ENCODE results near the gene ATAD3C.
A peak's percentile ranks its signal among the peaks of the same experiment; 100 is the strongest.
"Not testable (repeated sequence)": the region's sequence is repeated elsewhere in the genome, so short reads cannot be mapped to it uniquely, and the experiment has no call there.

The ATAD3C gene

DNA sequence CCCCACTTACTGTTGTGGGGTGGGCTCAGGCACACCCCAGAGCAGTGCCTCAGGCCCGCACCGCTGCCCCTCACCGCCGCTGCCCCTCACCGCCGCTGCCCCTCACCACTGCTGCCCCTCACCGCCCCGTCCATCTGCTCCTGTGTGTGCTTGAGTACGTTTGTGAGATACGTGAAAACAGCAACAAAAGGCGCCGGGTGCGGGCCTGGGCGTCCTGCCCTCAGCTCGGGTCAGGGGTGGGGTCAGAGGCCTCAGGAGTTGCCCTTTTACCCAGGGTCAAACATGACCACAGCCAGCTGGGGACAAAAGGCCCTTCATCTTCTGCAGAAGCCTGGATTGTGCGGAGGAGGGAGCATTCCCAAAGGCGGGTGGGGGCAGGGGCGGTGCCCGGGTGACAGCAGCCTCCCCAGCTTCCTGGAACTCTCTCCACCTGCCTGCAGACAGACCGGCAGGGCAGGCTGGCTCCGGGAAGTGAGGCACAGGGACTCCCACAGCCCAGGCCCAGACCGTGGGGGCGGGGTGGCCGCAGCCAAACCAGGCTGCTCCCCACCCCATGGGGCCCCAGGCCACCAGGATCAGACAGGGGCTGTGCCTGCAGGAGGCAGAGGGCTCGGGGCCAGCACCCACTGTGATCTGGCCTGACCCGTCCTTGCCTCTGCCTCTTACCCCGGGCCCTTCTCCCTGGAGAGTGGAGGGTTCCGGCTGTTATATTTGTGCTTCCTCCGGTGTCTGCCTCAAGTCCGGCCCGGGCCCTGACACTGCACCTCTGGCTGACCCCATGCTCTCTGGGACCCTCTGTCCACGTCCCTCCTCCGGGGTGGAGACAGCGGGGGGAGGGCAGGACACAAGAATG, 16.3 kb upstream of the ATAD3C start:
- DNase-seq = no peak

DNA sequence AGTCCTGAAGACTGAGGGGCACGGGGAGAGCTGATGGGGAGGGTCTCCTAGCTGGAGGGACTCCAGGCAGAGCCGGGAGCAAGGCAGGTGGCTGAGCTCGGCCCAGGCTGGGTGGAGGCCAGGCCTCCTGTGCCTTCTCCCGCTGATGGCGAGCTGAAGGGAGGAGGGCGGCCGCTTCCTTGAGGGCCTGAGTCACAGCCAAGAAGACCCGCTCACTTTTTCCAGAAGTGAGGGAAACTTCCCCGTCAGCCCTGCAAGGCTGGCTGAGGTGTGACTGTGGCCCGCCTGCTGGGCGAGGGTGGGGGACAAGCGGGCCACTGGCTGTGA, 15.7 kb upstream of the ATAD3C start:
- DNase-seq = peak; percentile 76

GRCh38 chr1:1434131-1434823, 15.2 kb upstream of the ATAD3C start:
- DNase-seq = peak; percentile 45

DNA sequence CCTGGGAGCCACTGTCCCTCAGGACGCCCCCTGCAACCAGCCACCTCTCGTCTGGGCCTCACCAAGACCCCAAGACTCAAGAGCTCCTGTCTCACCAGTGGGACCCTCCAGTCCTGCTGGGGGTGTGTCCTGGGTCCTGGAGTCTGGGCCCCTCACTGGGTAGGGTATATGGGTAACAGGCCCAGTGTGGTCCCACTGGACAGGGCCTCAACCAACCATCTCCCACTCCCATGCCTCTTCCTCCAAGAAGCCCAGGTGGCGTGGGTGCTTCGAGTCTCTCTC, 14.7 kb upstream of the ATAD3C start:
- no peak for DNase-seq

DNA sequence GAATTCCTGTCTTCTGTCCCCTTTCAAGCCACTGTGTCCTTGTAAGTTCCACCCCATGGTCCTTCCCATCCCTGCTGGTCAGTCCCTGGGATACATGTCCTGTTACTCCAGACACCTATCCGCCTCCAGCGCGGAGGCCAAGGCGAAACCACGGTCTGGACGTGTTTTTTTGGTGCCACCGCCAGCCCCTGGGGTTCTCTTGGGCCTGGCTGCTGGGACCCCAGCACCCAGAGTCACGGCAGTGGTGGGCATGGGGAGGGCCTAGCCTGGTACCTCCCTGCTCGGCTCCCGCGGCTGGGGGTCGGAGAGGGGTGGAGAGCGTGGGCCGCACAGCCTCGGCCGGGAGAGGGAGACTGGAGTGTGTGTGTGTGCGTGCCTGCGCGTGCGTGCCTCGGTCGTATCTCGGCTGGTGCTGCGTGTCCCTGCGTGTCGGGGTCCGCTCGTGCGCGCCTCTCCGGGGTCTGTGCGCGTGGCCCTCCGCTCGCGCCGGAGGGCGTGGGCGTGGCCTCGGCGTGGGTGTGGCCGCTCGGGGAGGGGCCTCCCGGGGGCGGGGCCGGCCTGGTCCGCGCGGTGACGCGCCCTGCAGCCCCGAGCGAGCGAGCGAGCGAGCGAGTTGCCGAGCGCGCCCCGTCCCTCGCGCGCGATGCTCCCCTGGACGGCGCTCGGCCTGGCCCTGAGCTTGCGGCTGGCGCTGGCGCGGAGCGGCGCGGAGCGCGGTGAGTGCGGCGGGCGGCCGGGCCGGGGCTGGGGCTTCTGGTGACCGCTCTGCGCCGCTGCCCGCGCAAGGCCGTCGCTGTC, 14.2 kb upstream of the ATAD3C start, which contains the start of gene VWA1:
Gene VWA1 (plus strand): TSS at position 585 of the 798 bp plus-strand sequence. CDS start 59 bp downstream, at position 644.
- peak; percentile 75 for DNase-seq

- DNase-seq = no peak
Observed at GRCh38 chr1:1435911-1436629, 13.4 kb upstream of the ATAD3C start.

DNA sequence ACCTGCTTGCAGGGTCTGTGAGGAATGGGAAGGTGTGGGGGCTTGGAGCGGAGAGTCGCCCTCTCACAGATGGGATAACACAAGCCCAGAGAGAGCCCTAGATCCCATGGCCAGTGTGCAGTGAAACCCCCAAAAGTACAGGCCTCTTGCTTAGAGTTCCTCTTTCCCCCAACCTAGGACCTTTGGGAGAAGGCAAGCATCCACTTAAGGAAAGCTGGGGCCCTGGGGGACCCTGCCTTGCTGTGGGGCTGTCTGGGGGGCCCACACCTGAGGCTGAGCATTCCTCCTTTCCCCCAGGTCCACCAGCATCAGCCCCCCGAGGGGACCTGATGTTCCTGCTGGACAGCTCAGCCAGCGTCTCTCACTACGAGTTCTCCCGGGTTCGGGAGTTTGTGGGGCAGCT, 12.9 kb upstream of the ATAD3C start:
- no peak for DNase-seq

GRCh38 chr1:1437033-1437903, 12.2 kb upstream of the ATAD3C start:
- DNase-seq = no peak

- DNase-seq = no peak
Observed at GRCh38 chr1:1437904-1438376, 11.5 kb upstream of the ATAD3C start.

DNA sequence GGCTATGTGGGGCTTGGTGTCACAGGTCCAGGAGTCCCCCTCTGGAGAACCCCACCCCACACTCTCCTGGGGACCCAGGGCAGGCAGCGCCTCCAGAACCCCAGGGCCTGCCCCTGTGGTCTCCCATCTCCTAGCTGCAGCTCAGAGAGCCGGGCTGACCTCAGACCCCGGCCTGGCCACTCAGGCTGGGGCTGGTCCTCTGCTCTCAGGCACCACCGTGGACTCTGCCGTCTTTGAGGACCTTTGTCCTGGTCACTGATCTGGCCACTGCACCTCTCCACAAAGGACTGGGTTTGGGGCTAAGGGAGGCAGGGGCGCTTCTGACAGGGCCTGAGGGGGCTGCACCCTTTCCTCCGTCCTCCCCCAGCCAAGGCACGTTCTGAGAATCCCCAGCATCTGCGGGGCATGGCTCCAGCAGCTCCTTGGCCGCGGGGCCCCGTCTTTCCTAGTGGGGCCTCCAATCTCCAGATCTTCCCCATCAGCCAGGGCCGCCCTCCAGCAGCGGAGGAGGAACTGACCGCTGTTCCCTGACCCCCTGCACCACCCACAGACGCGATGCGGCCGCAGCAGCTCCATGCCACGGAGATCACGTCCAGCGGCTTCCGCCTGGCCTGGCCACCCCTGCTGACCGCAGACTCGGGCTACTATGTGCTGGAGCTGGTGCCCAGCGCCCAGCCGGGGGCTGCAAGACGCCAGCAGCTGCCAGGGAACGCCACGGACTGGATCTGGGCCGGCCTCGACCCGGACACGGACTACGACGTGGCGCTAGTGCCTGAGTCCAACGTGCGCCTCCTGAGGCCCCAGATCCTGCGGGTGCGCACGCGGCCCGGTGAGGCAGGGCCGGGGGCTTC, 10.7 kb upstream of the ATAD3C start:
- DNase-seq = no peak

GRCh38 chr1:1439546-1440261, 9.8 kb upstream of the ATAD3C start:
- DNase-seq = no peak

- DNase-seq = no peak
Observed at GRCh38 chr1:1440262-1441001, 9.1 kb upstream of the ATAD3C start.

DNA sequence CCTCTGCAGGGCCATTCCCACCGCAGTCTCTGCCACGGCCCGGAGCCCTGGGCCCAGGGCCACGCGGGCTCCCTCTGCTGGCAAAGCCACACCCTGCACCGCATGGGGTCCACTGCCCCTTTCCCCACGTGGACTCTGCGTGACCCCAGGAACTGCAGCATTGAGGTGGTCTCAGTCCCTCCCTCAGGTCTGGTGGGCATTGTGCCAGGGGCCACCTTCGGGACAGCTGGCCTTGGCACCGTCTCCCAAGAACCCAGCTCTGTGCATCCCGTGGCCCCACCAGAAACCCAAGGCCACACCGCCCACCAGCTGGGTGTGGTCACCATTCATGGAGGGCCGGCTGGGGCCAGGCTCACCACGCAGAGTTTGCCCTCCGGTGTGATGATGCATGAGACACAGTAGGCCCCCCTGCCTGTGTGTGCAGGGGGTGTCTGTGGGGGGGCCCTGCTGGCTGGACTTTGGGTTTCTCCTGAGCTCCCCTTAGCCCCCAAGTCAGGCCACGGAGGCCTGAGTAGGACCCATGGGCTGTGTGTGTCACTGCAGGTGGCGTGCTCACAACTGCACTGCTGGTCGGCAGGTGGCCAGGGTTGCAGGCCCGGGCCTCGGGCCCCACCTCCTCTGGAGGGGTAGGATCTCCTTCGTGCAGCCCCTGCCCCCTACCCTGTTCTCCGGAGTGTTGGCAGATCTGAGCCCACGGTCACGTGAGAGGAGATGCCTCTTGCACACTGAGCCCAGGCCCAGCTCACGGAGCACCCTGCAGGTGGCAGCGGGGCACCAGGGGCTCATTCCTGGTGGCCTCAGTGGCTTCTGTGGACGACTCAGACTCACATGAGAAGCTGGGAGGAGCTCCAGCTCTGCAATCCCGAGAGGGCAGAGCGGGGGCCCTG, 8.2 kb upstream of the ATAD3C start:
- DNase-seq = peak; percentile 31

GRCh38 chr1:1442069-1442770, 7.3 kb upstream of the ATAD3C start:
- no peak for DNase-seq

DNA sequence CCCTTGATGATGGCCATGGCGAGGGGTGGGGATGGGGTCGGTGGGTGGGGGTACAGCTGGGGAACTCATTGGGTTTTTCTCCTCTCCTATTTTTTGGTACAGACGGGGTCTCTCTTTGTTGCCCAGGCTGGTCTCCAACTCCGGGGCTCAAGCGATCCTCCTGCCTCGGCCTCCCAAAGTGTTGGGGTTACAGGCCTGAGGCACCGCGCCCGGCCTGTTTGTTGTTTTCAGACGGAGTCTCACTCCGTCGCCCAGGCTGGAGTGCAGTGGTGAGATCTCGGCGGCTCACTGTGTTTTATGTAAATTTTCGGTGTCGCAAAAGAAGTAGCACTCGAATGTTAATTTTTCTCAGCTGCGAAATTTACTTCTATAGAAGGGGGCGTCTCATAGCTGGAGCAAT, 2.9 kb upstream of the ATAD3C start:
- DNase-seq = not testable (repeated sequence)

DNA sequence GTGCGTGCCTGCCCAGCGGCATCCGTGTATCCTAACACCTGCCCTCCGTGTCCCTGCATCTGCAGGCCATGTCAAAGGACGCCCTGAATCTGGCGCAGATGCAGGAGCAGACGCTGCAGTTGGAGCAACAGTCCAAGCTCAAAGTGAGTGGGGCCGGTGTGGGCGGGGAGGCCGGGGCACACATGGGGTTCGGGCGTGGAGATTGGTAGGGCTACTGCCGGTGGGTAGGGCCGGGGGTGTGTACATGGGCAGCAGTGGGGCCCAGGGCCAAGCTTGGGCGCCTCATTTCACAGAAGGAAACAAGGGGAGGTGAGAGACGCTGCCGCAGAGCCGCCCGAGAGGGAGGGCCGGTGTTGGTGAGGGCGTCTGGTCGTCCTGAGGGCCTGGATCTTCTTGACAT, 1.1 kb downstream of the ATAD3C start:
- DNase-seq = not testable (repeated sequence)

- no peak for DNase-seq
Observed at GRCh38 chr1:1451696-1452364, 2.3 kb downstream of the ATAD3C start.

Measured in fibroblast of skin of right biceps (primary cell).